Stimulated activated CD4-positive, alpha-beta T cell treated with anti-CD3 and anti-CD28 coated beads, TNF-alpha, amount 100 ng/mL, for 24 hours (primary cell): ENCODE results near the gene LLGL2.

Experiments
- DNase-seq, 3 experiments: peaks; one replicate each; pipeline ENCODE4 v3.0.0-alpha.2; 2020; ENCODE audit warnings: low read depth in 3 of 3

LLGL2 gene

GRCh38 chr17:75550139-75550465 is 24.6 kb downstream of the LLGL2 start:
- DNase-seq = no peak

GRCh38 chr17:75551266-75551665 is 25.8 kb downstream of the LLGL2 start:
- DNase-seq = no peak

GRCh38 chr17:75552425-75553294 is 27.2 kb downstream of the LLGL2 start:
- DNase-seq = no peak

GRCh38 chr17:75553295-75554110 is 28.0 kb downstream of the LLGL2 start:
- no peak for DNase-seq

GRCh38 chr17:75555679-75556153 is 30.2 kb downstream of the LLGL2 start:
- no peak for DNase-seq

- DNase-seq = no peak
Measured at GRCh38 chr17:75557075-75557851, 31.8 kb downstream of the LLGL2 start.

GRCh38 chr17:75557852-75558665 is 32.6 kb downstream of the LLGL2 start:
- DNase-seq = no peak

GRCh38 chr17:75558666-75559530 is 33.4 kb downstream of the LLGL2 start:
- no peak for DNase-seq

- DNase-seq = no peak
Measured at GRCh38 chr17:75559958-75560533, 34.5 kb downstream of the LLGL2 start.

- DNase-seq = no peak
Measured at GRCh38 chr17:75561927-75562603, 36.6 kb downstream of the LLGL2 start.

GRCh38 chr17:75563063-75563758 is 37.7 kb downstream of the LLGL2 start:
- DNase-seq = no peak

GRCh38 chr17:75564195-75564594 is 38.7 kb downstream of the LLGL2 start:
- DNase-seq = no peak

- no peak for DNase-seq
Measured at GRCh38 chr17:75565066-75565465, 39.6 kb downstream of the LLGL2 start.

- no peak for DNase-seq
Measured at GRCh38 chr17:75565618-75566017, 40.1 kb downstream of the LLGL2 start.

- no peak for DNase-seq
Measured at GRCh38 chr17:75566416-75566815, 40.9 kb downstream of the LLGL2 start.

- no peak for DNase-seq
Measured at GRCh38 chr17:75566834-75567233, 41.3 kb downstream of the LLGL2 start.

- no peak for DNase-seq
Measured at GRCh38 chr17:75568412-75569255, 43.1 kb downstream of the LLGL2 start.
